ENCODE data around the gene FKBP3.

- TF ChIP-seq, protein P1, sequence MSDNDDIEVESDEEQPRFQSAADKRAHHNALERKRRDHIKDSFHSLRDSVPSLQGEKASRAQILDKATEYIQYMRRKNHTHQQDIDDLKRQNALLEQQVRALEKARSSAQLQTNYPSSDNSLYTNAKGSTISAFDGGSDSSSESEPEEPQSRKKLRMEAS (IDR thresholded peaks at IDR 0.05) = no peak
- no peak for TF ChIP-seq TEAD4 (IDR thresholded peaks at IDR 0.05)
- no peak for TF ChIP-seq RAD21 (IDR thresholded peaks at IDR 0.05; ENCODE audit: low read depth)
- TF ChIP-seq, protein P2, sequence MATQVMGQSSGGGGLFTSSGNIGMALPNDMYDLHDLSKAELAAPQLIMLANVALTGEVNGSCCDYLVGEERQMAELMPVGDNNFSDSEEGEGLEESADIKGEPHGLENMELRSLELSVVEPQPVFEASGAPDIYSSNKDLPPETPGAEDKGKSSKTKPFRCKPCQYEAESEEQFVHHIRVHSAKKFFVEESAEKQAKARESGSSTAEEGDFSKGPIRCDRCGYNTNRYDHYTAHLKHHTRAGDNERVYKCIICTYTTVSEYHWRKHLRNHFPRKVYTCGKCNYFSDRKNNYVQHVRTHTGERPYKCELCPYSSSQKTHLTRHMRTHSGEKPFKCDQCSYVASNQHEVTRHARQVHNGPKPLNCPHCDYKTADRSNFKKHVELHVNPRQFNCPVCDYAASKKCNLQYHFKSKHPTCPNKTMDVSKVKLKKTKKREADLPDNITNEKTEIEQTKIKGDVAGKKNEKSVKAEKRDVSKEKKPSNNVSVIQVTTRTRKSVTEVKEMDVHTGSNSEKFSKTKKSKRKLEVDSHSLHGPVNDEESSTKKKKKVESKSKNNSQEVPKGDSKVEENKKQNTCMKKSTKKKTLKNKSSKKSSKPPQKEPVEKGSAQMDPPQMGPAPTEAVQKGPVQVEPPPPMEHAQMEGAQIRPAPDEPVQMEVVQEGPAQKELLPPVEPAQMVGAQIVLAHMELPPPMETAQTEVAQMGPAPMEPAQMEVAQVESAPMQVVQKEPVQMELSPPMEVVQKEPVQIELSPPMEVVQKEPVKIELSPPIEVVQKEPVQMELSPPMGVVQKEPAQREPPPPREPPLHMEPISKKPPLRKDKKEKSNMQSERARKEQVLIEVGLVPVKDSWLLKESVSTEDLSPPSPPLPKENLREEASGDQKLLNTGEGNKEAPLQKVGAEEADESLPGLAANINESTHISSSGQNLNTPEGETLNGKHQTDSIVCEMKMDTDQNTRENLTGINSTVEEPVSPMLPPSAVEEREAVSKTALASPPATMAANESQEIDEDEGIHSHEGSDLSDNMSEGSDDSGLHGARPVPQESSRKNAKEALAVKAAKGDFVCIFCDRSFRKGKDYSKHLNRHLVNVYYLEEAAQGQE (IDR thresholded peaks at IDR 0.05; ENCODE audit: low read depth) = no peak
- no peak for TF ChIP-seq ZBTB7A (IDR thresholded peaks at IDR 0.05; ENCODE audit: low read depth)
- TF ChIP-seq TAF1 (IDR thresholded peaks at IDR 0.05; ENCODE audit: low read depth) = no peak
- no peak for TF ChIP-seq FOXM1 (IDR thresholded peaks at IDR 0.05; ENCODE audit: borderline replicate concordance, low read depth)
Observed at GRCh38 chr14:45091710-45092109, 42.6 kb downstream of the FKBP3 start.

Measured in Ishikawa (cell line).